DMS79 treated with DMSO at 0.1 percent for 48 hours (cell line): Measurements from ENCODE around the gene CD200.
A peak's percentile ranks its signal among the peaks of the same experiment; 100 is the strongest.

ENCODE experiments used
- DNase-seq: peaks from one replicate; lab custom pipeline; 2025; lab: John Stamatoyannopoulos, UW

CD200 gene

GRCh38 chr3:112333381-112334317 lies 693 bp downstream of the CD200 start:
- peak; percentile 58 for DNase-seq

GRCh38 chr3:112334691-112335433 lies 1.9 kb downstream of the CD200 start:
- DNase-seq: no peak

DNA sequence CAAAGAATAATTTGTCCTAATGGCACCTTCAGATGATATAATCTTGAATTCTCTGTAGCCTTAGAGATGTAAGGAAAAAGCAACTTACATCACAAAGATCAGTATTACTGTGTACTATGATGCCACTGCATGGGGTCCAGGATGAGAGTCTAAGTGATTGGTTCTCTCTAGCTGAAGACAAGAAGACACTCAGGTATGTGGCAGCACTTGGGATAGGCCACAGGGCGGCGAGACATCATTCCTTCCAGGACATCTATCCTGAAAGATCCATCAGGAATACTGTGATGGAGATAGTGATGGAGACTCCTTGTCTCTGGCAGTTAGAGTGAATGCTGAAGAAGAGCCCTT lies 2.5 kb downstream of the CD200 start:
- DNase-seq: no peak

DNA sequence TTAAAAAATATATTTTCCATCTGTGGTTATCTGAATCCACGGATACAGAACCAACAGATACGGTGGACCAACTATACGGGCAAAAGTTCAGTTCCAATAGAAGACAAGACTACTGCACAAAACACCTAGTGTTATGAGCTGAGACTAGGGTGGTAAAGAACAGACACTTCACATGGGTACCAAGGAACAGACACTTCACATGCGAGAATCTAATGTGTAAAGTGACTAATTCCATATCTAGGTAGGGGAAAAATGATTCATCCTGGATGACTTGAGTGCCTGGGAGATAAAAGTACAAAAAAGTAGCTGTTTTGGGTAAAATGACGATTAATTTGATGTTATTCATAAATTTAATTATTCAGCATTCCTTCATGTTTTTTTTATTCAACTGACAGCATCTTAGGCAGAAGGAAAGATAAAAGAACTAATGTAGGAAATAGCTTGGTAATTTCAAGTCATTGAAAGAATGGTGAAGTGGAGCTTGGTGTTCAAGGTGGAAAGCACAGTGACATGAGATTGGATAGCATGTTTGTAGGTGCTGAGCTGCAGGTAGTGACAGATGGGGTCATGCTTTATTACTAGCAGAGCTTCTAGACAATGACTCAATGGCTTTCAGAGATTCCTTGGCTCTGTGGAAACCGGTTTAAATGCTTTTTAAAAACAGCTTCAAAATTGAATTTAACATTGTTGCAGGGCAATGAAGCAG lies 5.2 kb downstream of the CD200 start:
- no peak for DNase-seq

DNA sequence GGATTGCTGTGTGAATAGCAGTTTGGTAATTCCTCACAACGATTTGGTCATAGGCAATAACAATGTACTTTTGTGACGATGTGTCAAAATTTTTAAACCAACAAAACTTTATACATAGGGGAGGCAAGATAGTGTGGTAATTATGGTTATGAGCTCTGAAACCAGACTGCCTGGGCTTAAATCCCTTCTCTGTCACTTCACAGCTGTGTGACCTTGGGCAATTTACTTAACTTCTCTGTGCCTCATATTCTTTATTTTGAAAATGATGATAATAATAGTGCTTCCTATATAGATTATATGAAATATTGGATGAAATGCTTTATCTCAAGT lies 5.7 kb downstream of the CD200 start:
- no peak for DNase-seq

GRCh38 chr3:112339134-112339533 lies 6.2 kb downstream of the CD200 start:
- no peak for DNase-seq

DNA sequence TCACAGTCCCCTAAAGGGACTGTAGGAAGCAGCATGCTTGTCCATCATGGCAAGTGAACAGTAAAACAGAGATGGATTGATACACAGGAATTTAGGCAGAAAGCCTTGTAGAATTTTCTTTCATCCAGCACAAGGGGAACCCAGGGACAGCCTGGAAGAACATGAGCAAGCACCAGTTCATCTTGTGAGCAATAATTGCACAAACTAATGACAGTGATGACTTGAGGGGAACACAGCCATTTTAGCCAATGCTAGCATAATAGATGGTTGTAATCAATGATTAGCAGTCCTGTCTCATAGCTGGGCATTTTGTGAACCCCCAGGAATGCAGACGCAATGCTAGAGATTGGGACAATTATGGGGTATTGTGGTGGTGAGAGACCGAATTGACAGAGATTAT lies 6.7 kb downstream of the CD200 start:
- no peak for DNase-seq

DNA sequence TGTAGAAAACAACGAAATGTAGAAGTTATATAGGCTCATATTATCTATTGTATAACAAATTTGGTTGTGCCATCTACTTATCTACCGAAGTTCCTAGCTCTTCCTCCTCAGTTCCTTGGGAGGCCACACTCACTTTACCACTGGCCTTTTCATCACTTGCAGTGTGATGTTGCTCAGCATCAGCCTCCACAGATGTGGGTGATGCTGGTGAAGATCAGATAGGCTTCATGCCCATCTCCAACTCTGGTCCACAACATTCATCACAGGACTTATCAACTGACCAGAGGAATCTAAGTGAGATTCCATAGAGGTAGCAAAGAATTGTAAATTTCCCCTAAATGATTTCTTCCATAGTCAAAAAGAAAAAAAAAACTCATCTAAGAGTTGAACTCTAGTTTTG lies 8.4 kb downstream of the CD200 start:
- DNase-seq: no peak

GRCh38 chr3:112345681-112346080 lies 12.7 kb downstream of the CD200 start:
- no peak for DNase-seq

DNA sequence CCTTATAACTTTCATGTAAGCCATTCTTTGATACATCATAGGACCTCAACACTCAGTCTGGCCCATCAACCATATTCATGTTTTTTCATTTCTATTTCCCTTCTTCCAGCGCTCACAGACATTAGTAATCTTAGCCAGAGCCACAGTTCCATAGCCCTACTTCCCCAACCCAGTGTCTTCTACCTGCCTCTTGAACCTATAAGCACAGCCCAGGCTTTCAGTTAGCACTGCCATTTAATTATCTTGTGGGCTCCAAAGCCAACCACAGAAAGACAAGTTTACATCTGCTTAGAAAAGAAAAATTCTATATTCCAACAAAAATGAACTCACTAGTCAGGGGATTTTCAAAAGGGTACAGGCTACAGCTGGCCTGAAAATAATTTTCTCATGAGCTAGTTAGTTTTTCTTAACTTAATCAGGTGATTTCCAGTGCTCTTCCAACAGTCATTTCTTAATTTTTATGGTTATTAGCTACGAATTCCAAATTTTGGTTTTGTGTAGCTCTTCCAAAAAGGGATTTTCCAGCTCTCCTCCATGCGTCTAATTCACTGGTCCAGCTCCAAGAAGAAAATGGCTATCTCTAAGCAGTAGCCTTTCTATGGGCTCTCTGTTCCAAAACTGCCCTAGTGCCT lies 13.7 kb downstream of the CD200 start:
- DNase-seq: no peak

- DNase-seq: no peak
Measured at GRCh38 chr3:112348943-112349342, 16.0 kb downstream of the CD200 start.

DNA sequence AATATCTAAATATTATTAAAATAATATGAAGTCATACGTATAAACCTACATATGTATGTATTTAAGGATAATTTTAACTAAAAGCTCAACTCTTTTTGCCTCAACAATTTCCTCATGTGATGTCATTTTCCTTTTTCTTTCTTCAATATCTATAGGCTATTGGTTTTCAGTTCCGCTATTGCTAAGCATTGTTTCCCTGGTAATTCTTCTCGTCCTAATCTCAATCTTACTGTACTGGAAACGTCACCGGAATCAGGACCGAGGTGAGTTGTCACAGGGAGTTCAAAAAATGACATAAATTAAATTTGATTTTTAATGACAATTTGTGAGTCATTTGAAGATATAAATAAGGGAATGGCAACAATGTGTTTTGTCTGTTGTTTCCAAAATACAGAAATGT lies 16.6 kb downstream of the CD200 start:
- no peak for DNase-seq

DNA sequence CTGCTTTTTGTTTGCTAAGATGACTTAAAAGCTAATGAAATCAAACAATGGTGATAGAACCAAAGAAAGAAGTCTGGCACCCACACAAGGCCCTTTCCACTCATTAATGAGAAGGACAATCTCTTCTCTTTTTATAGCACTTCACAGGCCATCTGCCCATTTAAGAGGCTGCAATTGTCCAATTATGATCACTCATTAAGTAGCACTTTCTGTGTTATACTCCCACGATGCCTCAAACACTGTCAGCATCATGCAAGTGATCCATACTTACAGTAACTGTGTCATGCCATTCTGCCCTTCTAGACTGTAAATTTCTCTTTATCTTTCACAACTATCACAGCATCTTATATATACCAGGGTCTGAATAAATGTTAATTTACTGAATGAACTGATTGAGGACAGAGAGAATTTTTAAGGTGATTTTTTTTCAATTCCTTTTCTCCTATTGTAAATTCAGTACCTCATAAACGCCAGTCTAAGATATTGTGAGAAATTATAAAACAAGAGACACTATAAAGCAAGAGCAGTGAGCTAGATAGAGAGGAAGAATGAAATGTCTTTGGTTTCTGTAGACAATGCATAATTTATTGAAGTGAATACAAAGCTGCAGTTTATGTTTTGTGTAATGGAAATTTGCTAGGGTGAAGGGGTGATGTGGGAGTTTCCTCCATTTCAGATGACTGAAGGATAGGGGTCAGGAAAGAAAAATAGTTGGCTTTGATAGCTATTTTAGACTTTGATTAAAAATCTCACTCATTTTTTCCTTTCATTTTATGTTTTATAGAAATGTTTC lies 17.3 kb downstream of the CD200 start:
- no peak for DNase-seq

DNA sequence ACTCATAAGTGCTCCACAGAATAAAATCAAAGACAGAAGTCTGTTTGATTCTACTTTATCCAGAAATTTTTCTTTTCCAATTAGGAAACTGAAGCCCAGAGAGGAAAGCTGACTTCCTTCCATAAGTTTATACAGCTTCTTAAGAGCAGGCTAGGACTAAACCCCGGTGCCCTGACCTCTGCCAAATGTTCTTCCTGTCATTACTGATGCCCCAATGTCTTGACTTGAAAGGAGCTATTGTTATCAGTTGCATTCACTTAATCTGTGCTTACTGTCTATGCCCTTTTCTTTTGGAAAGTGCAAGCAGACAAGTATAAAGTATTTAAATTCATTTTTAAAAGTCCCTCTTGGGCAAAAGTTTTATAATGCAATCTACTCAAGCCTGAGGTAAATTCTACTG lies 18.1 kb downstream of the CD200 start:
- DNase-seq: no peak

GRCh38 chr3:112351823-112352222 lies 18.9 kb downstream of the CD200 start:
- DNase-seq: no peak

- no peak for DNase-seq
Measured at GRCh38 chr3:112352720-112353119, 19.8 kb downstream of the CD200 start.

DNA sequence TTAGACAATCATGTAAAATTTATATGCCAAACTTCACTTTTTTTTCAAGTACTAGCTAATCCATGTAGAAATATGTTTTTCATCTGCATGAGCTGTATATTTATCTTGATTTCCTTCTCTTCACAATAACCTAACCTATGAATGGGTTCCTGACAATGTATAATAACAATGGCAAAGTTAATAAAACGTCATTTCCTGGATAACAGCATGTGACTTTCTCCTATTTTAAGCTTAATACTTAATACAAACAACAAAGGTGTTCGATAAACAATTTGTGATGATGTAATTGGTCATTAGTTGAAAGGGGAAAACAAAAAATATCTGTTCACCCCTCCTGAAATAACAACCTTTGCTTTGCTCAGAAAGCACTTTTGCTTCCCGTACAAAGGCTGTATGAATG lies 20.4 kb downstream of the CD200 start:
- no peak for DNase-seq

DNA sequence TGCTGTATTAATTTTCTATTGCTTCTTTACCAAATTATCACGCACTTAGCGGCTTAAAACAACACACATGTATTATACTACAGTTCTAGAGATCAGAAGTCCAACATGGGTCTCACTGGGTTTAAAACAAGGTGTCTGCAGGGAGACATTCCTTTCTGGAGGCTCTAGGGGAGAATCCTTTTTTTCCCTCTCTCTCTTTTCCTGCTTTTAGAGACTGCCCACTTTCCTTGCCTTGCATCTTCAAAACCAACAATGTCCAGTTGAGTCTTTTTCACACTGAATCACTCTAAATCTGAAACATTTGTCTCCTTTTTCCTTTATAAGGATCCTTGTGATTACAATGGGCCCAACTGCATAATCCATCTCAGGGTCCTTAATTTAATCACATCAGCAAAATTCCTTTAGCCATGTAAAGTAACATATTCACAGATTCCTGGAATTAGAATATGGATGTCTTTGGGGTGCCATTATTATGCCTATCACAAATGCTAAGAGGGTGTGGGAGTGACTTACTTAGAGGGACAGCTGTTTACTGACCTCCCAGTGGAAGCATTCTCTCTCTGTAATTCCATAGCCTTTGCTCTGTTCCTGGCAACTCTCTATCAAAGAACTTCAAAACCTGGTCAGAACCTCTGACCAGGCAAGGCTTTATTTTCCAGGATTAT lies 21.8 kb downstream of the CD200 start:
- DNase-seq: no peak

- DNase-seq: no peak
Measured at GRCh38 chr3:112355307-112355687, 22.3 kb downstream of the CD200 start.

DNA sequence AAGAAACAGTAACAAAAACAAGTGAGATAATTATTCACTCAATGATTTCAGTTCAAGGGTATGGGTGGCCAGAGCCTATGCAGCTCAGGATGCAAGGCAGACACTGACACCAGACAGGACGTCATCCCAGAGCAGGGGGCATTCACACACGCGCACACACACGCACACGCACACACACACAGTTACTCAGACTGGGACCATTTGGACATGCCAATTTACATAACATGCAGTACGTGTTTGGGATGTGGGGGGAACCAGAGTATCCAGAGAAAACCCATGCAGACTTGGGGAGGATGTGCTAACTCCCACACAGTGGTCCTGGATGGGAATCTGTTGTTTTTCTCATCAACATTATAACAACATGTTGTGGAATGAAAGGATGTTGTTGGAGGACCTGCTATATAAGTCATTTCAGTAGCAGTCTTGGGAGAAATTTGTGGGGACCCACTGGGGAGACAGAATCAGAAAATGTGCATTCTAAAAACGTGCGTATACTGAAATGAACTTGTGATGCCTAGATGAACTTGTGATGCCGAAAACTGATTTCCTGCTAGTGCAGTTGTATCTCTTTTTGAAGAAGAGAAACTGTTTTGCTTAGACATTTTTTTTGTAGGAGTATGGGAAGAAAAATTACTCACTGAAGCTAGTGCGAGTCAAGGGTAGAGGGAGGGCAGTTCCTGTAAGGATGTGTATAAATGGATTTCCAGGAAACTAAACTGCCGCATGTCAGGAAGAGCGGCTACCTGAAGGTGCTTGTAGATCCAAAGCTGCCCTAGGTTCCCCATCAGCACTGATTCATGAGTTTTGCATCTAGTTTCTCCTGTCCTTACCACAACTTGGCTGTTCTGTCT lies 25.2 kb downstream of the CD200 start:
- no peak for DNase-seq
